Measurements from ENCODE around the gene WSCD2. TPM values are rescaled to one million over a fixed set of nuclear protein-coding genes. Genes with fewer than 3 reads are reported as not detected.

The WSCD2 gene
- total RNA-seq, 4 donors from 2014 or later: under 0.01 to 1.5 (median 0.49) TPM; not detected in 1

- TF ChIP-seq CTCF (IDR thresholded peaks at IDR 0.05; ENCODE audit: low read depth): no peak
Observed at GRCh38 chr12:108213871-108214445, 84.9 kb downstream of the WSCD2 start.

DNA sequence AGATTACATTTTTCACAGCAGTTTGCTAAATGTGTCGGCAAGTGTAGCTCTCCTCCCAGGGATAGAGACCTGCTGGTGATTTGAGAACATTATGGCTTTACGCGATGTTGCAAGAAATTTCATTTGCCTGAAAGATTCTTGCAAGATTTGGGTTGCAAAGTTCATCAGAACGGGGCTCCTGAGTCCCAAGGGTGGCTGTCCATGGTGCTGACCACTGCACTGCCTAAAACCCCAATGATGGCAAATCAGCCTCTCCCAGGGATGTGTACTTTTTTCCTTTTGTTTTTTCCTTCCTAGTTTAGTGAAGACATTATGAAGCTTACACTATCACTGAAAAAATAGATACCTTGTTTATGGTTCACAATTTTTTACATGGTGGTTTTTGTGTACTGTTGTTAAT lies 85.4 kb downstream of the WSCD2 start:
- no peak for TF ChIP-seq CTCF (IDR thresholded peaks at IDR 0.05; ENCODE audit: low read depth)

GRCh38 chr12:108215458-108215857 lies 86.4 kb downstream of the WSCD2 start:
- TF ChIP-seq CTCF (IDR thresholded peaks at IDR 0.05; ENCODE audit: low read depth): no peak

DNA sequence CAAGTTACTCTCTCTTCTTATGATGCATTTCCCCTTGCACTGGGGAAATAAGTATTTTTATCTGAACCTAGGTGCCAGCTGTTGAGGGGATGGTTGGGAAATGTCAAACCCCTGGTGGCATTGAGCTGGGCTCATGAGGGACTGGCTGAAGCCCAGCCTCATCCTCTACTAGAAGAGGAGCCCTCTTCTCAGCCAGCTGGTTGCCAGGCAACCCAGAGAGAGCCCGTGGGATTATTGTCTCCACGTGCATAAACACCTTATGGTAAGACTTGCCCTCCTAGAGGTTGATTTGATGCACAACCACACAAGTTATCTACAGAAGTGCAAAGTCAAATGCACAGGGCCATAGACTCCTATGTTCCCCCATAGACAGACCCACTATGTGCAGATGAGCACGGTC lies 89.8 kb downstream of the WSCD2 start:
- no peak for TF ChIP-seq CTCF (IDR thresholded peaks at IDR 0.05; ENCODE audit: low read depth)

DNA sequence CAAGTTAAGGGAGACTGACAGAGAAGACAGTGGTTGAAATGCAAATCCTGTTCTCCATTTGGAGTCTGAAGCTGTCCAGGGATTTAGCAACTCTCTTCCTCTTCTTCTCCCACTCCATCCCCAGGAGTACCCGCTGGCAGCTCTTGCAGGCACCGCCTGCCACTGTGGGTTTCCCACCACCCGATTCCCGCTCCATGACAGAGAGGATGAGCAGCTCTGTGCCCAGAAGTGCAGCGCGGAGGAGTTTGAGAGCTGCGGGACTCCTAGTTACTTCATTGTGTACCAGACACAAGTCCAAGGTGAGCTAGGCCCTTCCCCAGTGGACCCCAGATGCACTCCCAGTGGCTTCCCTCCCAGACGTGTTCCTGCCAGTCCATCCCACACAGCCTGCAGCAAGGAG lies 97.8 kb downstream of the WSCD2 start:
- TF ChIP-seq CTCF (IDR thresholded peaks at IDR 0.05; ENCODE audit: low read depth): no peak

- TF ChIP-seq CTCF (IDR thresholded peaks at IDR 0.05; ENCODE audit: low read depth): no peak
Observed at GRCh38 chr12:108228746-108229145, 99.7 kb downstream of the WSCD2 start.

- TF ChIP-seq CTCF (IDR thresholded peaks at IDR 0.05; ENCODE audit: low read depth): no peak
Observed at GRCh38 chr12:108231109-108231905, 102.2 kb downstream of the WSCD2 start.
